Panc1 (cell line): ENCODE data around the gene ADAMTS2.

Experiments used
- POLR2AphosphoS5 ChIP-seq: IDR thresholded peaks from 2 replicates; pipeline ENCODE4 v1.6.1; 2012; ENCODE audit warnings: mild to moderate bottlenecking, low read depth, low read length, moderate library complexity
- TF ChIP-seq, protein P1 (sequence below): fragments of 450-650 bp; IDR thresholded peaks from 2 replicates; pipeline ENCODE4 v1.5.1; 2017; ENCODE audit warnings: mild to moderate bottlenecking
- TF ChIP-seq, protein P2 (sequence below), 2 experiments: IDR thresholded peaks; 2 replicates each; pipeline ENCODE4 v1.6.1; 2011 to 2012; ENCODE audit warnings: low read depth in 2 of 2, control low read depth in 1 of 2, low read length in 1 of 2, mild to moderate bottlenecking in 1 of 2, moderate library complexity in 1 of 2; ENCODE audit not compliant: insufficient read depth in 1 of 2

DNA sequence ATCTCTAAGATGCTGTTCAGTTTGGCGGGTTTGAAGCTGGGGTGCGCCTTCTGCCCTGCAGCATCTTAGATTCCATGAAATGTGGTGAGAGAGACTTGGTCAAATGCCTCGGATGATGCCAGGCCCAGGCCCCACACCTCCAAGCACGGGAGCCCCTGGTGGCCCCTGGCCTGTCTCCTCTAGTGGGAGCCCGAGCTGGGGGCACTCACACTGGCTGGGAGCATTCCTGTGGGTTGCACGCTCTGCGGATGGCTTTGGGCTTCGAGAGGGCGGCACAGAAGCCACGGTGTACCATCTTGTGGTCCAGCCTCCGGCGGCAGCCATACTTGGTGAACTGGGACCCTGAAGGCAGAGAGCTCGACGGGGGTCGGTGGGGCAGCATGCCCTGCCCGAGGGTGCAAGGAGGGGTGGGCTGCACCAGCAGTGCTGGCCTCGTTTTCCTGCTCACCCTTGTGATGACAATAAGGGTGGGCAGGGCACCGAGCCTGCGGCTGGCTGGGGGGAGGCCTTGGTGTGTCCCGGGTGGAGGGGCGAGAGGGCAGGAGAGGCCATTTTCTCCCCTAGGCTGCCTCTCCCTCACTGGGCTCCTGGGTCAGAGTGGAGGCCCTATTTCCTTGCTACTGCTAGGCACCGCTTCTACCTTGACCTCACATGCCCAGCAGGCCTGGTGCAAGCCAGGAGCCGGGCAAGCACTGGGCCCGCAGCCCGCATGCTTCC lies 219.3 kb downstream of the ADAMTS2 start:
- TF ChIP-seq, protein P1, sequence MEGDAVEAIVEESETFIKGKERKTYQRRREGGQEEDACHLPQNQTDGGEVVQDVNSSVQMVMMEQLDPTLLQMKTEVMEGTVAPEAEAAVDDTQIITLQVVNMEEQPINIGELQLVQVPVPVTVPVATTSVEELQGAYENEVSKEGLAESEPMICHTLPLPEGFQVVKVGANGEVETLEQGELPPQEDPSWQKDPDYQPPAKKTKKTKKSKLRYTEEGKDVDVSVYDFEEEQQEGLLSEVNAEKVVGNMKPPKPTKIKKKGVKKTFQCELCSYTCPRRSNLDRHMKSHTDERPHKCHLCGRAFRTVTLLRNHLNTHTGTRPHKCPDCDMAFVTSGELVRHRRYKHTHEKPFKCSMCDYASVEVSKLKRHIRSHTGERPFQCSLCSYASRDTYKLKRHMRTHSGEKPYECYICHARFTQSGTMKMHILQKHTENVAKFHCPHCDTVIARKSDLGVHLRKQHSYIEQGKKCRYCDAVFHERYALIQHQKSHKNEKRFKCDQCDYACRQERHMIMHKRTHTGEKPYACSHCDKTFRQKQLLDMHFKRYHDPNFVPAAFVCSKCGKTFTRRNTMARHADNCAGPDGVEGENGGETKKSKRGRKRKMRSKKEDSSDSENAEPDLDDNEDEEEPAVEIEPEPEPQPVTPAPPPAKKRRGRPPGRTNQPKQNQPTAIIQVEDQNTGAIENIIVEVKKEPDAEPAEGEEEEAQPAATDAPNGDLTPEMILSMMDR = no peak
- TF ChIP-seq POLR2AphosphoS5 = no peak
- TF ChIP-seq, protein P2, sequence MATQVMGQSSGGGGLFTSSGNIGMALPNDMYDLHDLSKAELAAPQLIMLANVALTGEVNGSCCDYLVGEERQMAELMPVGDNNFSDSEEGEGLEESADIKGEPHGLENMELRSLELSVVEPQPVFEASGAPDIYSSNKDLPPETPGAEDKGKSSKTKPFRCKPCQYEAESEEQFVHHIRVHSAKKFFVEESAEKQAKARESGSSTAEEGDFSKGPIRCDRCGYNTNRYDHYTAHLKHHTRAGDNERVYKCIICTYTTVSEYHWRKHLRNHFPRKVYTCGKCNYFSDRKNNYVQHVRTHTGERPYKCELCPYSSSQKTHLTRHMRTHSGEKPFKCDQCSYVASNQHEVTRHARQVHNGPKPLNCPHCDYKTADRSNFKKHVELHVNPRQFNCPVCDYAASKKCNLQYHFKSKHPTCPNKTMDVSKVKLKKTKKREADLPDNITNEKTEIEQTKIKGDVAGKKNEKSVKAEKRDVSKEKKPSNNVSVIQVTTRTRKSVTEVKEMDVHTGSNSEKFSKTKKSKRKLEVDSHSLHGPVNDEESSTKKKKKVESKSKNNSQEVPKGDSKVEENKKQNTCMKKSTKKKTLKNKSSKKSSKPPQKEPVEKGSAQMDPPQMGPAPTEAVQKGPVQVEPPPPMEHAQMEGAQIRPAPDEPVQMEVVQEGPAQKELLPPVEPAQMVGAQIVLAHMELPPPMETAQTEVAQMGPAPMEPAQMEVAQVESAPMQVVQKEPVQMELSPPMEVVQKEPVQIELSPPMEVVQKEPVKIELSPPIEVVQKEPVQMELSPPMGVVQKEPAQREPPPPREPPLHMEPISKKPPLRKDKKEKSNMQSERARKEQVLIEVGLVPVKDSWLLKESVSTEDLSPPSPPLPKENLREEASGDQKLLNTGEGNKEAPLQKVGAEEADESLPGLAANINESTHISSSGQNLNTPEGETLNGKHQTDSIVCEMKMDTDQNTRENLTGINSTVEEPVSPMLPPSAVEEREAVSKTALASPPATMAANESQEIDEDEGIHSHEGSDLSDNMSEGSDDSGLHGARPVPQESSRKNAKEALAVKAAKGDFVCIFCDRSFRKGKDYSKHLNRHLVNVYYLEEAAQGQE (IDR thresholded peaks at IDR 0.05; ENCODE audit: insufficient read depth in 1 of 2, low read depth in 2 of 2, low read length in 1 of 2) = no peak
